Myocyte (in vitro differentiated cells): ENCODE results near the gene DNAH17. TPM values are rescaled to one million over a fixed set of nuclear protein-coding genes. Genes with fewer than 3 reads are reported as not detected.

ENCODE experiments used
- DNase-seq: peaks from one replicate; pipeline ENCODE4 v3.0.0-alpha.2; 2012; ENCODE audit warnings: low read depth
- total RNA-seq: library from RNA; depleted of rRNA; stranded (reverse); fragments of >200 nt; gene quantifications from 2 replicates; pipeline ENCODE4 v1.2.3, GENCODE V29; 2014

Gene DNAH17
- total RNA-seq, 1 donor from 2014 or later: not detected

DNA sequence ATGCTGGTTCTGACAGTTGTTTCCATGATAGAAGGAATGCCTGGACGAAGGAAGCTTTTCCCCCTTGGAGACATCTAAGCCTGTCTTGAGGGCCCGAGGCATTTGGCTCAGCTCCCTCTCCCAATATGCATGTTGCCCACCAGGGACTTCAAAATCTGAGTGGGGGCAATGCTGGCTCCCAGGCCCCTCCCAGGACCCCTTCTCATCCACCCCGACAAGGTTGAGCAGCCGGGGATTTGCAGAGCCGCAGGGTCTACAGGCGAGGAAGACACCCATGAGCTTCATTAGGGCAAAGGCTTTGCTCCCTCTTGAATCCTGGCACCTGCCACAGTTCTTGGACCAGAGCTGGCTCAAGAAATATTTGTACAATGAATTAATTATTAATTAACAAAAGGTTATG is 25.1 kb upstream of the DNAH17 start:
- DNase-seq: no peak

- DNase-seq: no peak
Observed at GRCh38 chr17:78601577-78602190, 24.5 kb upstream of the DNAH17 start.

DNA sequence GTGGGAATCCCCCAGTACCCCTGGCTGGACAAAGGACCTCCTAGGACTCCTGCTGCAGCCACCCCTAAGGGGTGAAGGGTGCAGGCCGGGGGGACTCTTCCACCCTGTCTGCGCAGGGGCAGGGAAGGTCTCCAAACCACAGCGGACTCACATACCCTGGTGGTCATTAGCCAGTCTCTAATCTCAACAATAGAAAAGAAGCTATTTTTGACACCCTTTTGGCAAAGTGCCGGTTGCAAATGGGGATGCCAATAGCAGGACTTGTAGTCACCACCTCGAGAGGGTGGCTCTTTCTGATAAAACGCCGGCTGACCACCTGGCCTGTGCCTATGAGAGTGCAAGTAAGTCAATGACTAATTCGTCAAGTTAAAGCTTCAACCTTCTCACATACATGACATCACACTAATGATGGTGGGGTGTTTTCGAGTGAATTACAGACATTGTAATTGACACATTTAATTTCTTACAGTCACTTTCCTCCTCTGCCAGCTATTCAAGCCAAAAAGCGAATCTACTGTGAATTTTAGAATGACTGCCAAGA is 23.1 kb upstream of the DNAH17 start:
- peak; percentile 74 for DNase-seq

- DNase-seq: no peak
Observed at GRCh38 chr17:78599419-78599818, 22.2 kb upstream of the DNAH17 start.

DNA sequence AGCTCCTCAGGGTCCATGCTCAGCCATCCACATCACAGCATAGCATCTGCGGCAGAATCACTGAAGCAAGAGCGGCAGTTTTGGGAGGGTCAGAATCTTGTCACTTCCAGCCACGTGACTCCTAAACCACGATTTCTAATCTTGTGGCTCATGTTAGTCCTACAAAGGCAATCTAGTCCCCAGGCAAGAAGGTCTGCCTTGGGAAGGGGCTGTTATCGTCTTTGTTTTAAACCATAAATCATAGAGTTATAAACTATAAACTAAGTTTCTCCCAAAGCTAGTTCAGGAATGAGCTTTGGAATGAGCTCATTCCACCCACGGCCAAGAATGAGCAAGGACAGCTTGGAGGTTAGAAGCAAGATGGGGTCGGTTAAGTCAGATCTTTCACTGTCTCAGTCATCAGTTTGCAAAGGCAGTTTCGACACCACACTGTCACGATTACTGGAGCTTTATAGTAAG is 20.8 kb upstream of the DNAH17 start:
- DNase-seq: no peak

- no peak for DNase-seq
Observed at GRCh38 chr17:78596871-78597764, 19.9 kb upstream of the DNAH17 start.

DNA sequence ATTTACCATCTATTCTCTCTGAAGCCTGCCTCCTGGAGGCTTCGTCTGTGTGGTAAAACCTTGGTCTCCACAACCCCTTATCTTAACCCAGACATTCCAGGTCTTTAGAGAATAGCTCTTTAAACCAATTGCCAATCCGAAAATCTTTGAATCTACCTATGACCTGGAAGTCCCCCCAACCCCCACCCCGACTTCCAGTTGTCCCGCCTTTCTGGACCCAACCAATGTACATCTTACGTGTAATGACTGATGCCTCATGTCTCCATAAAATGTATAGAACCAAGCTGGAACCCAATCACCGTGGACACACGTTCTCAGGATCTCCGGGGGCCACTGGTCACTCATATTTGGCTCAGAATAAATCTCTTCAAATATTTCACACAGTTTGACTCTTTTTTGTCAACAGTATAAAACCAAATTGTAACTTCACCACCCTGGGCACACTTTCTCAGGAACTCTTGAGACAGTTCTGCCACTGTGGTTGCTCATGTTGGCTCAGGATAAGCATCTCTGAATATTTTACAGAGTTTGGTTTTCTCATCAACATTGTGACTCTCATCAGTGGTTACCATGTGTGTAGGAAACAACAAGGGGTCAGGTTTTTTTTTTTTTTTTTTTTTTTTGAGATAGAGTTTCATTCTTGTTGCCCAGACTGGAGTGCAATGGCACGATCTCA is 18.1 kb upstream of the DNAH17 start:
- DNase-seq: no peak

DNA sequence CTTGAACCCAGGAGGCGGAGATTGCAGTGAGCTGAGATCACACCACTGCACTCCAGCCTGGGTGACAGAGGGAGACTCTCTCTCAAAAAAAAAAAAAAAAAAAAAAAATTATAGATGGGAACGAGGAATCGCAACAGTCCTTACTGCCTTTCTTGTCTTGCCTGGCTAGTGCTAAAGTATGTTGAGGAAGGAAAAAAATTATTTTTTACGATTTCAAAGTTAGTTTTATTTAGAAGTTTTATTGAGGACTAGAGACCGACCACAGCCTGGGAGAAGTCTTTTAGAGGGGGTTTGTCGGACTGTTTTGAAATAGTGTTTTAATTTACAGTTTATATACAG is 15.8 kb upstream of the DNAH17 start:
- DNase-seq: no peak

- no peak for DNase-seq
Observed at GRCh38 chr17:78591263-78591671, 14.1 kb upstream of the DNAH17 start.

- DNase-seq: no peak
Observed at GRCh38 chr17:78589885-78590284, 12.7 kb upstream of the DNAH17 start.

GRCh38 chr17:78589031-78589675 is 12.0 kb upstream of the DNAH17 start:
- no peak for DNase-seq

- DNase-seq: no peak
Observed at GRCh38 chr17:78588258-78589030, 11.2 kb upstream of the DNAH17 start.

GRCh38 chr17:78585006-78585630 is 7.9 kb upstream of the DNAH17 start:
- no peak for DNase-seq

- DNase-seq: no peak
Observed at GRCh38 chr17:78583091-78583490, 5.9 kb upstream of the DNAH17 start.

DNA sequence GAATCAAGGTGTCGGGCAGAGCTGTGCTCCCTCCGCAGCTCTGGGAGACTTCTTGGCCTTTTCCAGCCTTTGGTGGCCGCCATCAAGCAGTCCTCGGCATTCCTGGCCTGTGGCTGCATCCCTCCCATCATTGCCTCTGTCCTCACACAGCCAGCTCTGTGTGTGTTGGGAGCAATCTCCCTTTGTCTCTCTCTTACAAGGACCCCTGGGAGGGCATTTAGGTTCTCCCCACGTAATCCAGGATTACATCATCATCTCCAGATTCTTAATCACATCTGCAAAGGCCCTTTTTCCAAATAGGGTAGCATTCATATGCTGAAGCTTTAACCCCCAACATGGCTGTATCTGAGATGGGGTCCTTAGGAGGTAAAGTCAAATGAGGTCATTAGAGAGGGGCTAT is 4.1 kb upstream of the DNAH17 start:
- no peak for DNase-seq

DNA sequence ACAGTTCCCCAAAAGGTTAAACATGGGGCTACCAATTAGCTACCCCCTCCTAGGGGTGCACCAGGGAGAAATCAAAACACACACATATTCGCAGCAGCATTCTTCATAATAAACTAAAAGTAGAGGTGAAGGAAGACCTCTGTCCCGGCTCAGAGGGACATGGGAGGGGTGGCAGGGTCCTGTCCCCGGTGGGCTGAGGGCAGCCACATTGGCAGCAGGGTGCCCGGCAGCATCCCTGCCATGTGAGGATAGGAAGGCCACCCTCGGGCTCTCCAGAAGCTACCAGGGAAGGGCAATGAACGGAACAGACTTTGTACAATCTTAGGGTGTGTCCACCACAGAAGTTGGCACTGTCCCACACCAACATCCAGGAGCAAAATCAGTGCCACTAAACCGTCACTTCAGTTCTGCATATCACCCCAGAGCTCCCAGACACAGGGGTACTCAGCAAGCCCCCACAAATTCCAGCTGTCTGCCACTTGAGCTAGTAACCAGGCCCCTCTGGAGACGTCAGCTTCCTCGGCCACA is 3.1 kb upstream of the DNAH17 start:
- no peak for DNase-seq

- DNase-seq: peak; percentile 37
Observed at GRCh38 chr17:78576389-78577112, 645 bp downstream of the DNAH17 start.

DNA sequence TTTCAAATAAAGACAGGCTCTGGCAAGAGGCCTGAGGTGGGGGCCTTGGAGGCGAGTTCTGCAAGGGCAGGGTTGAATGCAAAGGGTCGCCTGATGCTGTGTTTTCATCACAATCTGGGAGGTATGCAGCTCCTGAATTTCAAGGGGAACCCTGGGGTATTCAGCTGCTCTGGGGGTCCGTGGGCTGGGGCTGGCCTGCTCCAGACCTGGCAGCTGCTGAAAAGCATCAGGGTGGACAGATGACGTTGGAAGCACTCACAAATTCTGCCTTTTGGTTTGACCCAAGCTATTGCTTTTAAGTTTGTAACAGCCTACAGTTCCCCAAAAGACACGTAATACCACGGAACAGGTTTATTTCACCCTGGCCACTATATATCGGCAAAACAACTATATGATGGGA is 1.3 kb downstream of the DNAH17 start:
- no peak for DNase-seq

DNA sequence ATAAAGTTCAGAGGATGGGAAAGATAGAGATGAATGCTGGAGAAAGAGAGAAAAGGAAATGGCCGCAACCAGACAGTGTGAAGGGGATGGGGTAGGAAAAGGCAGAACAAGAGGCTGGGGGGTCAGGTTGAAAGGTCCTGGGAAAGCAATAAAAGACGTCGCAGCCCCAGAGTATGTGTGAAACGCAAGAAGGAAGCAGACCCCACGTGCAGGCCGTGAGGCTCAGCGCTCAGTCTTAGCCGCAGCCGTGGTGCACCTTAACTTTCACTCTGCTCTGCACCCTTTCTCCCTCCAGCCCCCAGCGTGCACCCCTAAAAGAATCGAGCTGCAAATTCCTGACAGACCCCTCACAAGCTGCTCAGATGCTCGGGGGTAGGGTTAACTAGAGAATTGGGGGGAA is 1.9 kb downstream of the DNAH17 start:
- DNase-seq: no peak
